ENCODE data around the gene DNM3. TPM values are rescaled to one million over a fixed set of nuclear protein-coding genes. Genes with fewer than 3 reads are reported as not detected.

DNM3 gene
- total RNA-seq, 1 donor from 2014 or later: 7.7 TPM

DNA sequence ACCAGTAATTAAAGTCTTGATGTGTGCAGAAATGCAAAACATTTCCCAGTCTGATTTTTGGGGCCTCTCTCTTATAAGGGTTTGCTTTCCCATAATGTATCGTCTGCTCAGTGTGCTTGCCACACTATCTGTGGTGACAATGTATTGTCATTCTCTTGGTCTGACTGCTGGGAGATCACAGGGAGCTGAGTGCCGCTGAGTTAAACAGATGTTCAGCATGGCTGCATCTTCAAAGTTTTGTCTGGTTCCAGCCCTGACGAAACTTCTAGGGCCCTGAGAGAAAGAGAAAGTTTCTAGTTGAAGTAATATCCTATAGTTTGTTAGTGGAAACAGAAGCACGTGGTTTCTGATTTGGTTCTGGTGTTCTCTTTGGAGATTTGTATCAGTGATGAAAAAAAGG, 42.6 kb downstream of the DNM3 start:
- TF ChIP-seq, protein P1, sequence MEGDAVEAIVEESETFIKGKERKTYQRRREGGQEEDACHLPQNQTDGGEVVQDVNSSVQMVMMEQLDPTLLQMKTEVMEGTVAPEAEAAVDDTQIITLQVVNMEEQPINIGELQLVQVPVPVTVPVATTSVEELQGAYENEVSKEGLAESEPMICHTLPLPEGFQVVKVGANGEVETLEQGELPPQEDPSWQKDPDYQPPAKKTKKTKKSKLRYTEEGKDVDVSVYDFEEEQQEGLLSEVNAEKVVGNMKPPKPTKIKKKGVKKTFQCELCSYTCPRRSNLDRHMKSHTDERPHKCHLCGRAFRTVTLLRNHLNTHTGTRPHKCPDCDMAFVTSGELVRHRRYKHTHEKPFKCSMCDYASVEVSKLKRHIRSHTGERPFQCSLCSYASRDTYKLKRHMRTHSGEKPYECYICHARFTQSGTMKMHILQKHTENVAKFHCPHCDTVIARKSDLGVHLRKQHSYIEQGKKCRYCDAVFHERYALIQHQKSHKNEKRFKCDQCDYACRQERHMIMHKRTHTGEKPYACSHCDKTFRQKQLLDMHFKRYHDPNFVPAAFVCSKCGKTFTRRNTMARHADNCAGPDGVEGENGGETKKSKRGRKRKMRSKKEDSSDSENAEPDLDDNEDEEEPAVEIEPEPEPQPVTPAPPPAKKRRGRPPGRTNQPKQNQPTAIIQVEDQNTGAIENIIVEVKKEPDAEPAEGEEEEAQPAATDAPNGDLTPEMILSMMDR (IDR thresholded peaks at IDR 0.05; ENCODE audit: unreplicated experiment): no peak
- Mint-ChIP-seq H3K9me3 (ENCODE audit: unreplicated experiment) (no peaks in the 10 kb centered on the region), H3K27me3 (ENCODE audit: unreplicated experiment) (no peaks in the 10 kb centered on the region), H3K4me3 (ENCODE audit: unreplicated experiment) (no peak overlapping the region), H3K27ac (ENCODE audit: unreplicated experiment) (no peak overlapping the region), H3K36me3 (ENCODE audit: low read depth, unreplicated experiment) (no peaks in the 10 kb centered on the region), H3K4me1 (ENCODE audit: unreplicated experiment) (no peaks in the 10 kb centered on the region)
- no peak for DNase-seq (ENCODE audit: low spot score)

DNA sequence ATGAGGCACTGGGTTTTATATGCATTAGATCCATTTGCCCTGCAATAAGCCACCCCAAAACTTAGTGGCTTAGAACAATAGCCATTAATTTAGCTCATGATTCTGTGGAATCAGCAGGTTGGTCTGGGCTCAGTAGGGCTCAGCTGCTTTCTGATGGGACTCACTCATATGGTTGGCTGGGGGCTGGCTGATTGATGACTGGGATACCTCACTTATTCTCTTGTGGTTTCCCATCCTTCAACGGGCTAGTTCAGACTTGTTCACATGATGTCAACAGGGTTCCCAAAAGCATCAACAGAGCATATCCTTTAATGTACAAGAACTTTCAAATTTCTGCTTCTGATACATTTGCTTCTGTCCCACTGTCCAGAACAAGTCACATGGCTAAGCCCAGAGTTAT, 43.2 kb downstream of the DNM3 start:
- no peak for DNase-seq (ENCODE audit: low spot score)
- H3K4me1 Mint-ChIP-seq (ENCODE audit: unreplicated experiment): no peaks in the 10 kb centered on the region
- H3K36me3 Mint-ChIP-seq (ENCODE audit: low read depth, unreplicated experiment): no peaks in the 10 kb centered on the region
- H3K4me3 Mint-ChIP-seq (ENCODE audit: unreplicated experiment): no peak overlapping the region
- no peak overlapping the region for H3K27ac Mint-ChIP-seq (ENCODE audit: unreplicated experiment)
- H3K9me3 Mint-ChIP-seq (ENCODE audit: unreplicated experiment): no peaks in the 10 kb centered on the region
- TF ChIP-seq, protein P1 (IDR thresholded peaks at IDR 0.05; ENCODE audit: unreplicated experiment): no peak
- H3K27me3 Mint-ChIP-seq (ENCODE audit: unreplicated experiment): no peaks in the 10 kb centered on the region

DNA sequence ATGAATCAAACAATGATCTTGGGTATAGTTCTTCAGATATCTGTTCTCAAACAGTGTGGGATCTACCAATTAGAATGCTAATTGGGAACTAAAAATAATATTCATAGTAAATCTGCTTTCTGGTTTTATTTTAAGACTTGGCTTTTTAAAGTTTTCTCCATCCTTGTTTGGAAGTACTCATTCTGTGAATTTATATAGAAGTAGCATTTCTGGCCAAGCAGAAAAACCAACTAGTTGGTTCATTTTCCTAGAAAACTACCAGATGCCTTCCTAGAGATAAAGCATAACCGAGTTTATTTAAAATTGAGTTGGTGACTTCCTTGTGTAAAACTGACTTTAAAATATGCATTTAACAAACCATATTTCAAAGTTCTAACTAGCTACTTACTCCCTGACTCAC, 48.8 kb downstream of the DNM3 start:
- Mint-ChIP-seq H3K27ac (ENCODE audit: unreplicated experiment) (no peak overlapping the region), H3K27me3 (ENCODE audit: unreplicated experiment) (no peaks in the 10 kb centered on the region), H3K4me1 (ENCODE audit: unreplicated experiment) (no peaks in the 10 kb centered on the region), H3K9me3 (ENCODE audit: unreplicated experiment) (no peaks in the 10 kb centered on the region), H3K4me3 (ENCODE audit: unreplicated experiment) (no peak overlapping the region), H3K36me3 (ENCODE audit: low read depth, unreplicated experiment) (no peaks in the 10 kb centered on the region)
- no peak for DNase-seq (ENCODE audit: low spot score)
- TF ChIP-seq, protein P1 (IDR thresholded peaks at IDR 0.05; ENCODE audit: unreplicated experiment): no peak

GRCh38 chr1:171896936-171897703, 55.8 kb downstream of the DNM3 start:
- H3K4me1 Mint-ChIP-seq (ENCODE audit: unreplicated experiment): peaks cover 10% of the 10 kb centered on the region
- H3K4me3 Mint-ChIP-seq (ENCODE audit: unreplicated experiment): no peak overlapping the region
- H3K27ac Mint-ChIP-seq (ENCODE audit: unreplicated experiment): no peak overlapping the region
- TF ChIP-seq, protein P1 (IDR thresholded peaks at IDR 0.05; ENCODE audit: unreplicated experiment): no peak
- no peaks in the 10 kb centered on the region for H3K36me3 Mint-ChIP-seq (ENCODE audit: low read depth, unreplicated experiment)
- H3K27me3 Mint-ChIP-seq (ENCODE audit: unreplicated experiment): no peaks in the 10 kb centered on the region
- no peaks in the 10 kb centered on the region for H3K9me3 Mint-ChIP-seq (ENCODE audit: unreplicated experiment)
- no peak for DNase-seq (ENCODE audit: low spot score)

DNA sequence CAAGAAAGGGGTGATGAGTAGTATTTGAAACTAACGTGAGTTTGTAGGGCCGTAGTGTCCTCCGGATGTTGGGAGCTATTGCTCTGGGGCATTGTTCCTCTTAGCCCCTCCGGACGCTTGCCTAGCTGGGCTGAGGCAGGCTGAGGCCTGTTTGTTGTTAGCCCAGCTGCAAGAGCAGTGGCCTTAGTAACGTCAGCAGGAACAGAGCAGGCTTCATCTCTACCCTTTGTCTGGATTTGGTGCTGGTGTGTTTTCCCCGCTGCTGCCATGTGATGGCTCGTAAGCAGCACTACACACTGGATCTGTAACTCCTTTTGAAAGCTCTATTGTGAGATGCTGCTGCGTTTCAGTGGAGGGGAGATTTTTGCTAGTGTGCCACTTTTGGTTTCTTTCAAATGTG, 57.6 kb downstream of the DNM3 start:
- TF ChIP-seq, protein P1 (IDR thresholded peaks at IDR 0.05; ENCODE audit: unreplicated experiment): no peak
- Mint-ChIP-seq H3K4me3 (ENCODE audit: unreplicated experiment) (no peak overlapping the region), H3K27me3 (ENCODE audit: unreplicated experiment) (no peaks in the 10 kb centered on the region), H3K4me1 (ENCODE audit: unreplicated experiment) (peaks cover 10% of the 10 kb centered on the region), H3K36me3 (ENCODE audit: low read depth, unreplicated experiment) (no peaks in the 10 kb centered on the region), H3K9me3 (ENCODE audit: unreplicated experiment) (no peaks in the 10 kb centered on the region), H3K27ac (ENCODE audit: unreplicated experiment) (peak overlapping the region; percentile 93)
- peak; percentile 43 for DNase-seq (ENCODE audit: low spot score)

Measured in endothelial cell (in vitro differentiated cells).